HG02884 (cell line): ENCODE results near the gene URI1.
"Not testable (repeated sequence)": the region's sequence is repeated elsewhere in the genome, so short reads cannot be mapped to it uniquely, and the experiment has no call there.

Experiments
- ATAC-seq: cut with Tn5 transposase; IDR thresholded peaks from one replicate; pipeline ENCODE4 v1.9.1; 2021; ENCODE audit warnings: mild to moderate bottlenecking, moderate library complexity; ENCODE audit not compliant: unreplicated experiment

URI1 gene

DNA sequence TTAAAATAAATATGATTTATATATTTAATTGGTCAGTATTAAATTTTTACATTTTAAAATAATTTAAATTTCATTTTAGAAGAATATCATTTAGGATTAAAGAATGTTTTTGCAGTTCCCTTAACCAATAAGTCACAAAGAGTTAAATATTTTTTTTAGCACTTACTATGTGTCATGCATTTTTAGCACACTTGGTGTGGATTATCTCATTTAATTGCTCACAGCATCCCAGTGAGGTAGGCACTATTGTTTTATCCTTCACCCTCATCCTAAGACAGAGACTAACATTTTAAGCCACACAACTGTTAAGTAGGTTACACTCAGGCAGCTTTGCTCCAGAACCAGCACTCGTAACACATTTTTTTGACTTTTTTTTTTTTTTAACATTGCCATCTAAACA lies 78.2 kb downstream of the URI1 start:
- no peak for ATAC-seq

DNA sequence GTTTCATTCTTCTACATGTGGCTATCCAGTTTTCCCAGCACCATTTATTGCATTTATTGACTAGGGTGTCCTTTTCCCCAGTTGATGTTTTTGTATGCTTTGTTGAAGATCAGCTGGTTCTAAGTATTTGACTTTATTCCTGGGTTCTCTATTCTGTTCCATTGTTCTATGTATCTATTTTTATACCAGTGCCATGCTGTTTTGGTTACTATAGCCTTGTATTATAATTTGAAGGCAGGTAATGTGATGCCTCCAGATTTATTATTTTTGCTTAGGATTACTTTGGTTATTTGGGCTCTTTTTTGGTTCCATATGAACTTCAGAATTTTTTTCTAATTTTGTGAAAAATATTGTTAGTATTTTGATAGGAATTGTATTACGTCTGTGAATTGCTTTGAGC lies 80.6 kb downstream of the URI1 start:
- ATAC-seq = no peak

DNA sequence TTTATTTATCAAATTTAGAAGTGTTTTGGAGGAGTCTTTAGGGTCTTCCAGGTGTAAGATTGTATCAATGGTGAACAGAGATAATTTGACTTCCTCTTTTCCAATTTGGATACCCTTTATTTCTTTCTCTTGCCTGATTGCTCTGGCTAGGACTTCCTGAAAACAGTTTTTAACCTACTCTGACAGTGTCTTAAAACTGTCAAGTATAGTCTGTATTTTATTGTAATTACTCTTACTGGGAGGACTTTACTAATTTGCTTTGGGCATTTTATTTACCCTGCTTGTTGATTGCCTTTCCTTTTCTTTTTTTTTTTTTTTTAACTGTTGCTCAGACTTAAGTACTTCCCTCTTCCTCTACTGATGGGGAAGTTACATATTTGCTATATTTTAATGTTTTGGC lies 81.3 kb downstream of the URI1 start:
- ATAC-seq = no peak

DNA sequence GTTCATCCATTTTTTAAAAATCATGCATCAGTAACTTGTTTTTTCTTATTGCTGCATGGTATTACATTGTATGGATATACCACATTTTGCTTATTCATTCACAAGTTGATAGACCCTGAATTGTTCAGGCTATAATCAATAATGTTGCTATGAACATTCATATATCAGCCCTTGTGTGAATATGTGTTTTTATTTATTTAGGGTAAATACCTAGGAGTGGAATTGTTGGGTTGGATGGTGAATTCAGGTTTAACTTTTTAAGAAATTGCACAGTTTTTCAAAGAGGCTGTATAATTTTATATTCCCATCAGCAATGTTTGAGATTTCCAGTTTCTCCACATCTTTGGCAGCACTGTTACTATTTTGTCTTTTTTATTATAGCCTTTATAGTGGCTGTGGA lies 82.1 kb downstream of the URI1 start:
- no peak for ATAC-seq

DNA sequence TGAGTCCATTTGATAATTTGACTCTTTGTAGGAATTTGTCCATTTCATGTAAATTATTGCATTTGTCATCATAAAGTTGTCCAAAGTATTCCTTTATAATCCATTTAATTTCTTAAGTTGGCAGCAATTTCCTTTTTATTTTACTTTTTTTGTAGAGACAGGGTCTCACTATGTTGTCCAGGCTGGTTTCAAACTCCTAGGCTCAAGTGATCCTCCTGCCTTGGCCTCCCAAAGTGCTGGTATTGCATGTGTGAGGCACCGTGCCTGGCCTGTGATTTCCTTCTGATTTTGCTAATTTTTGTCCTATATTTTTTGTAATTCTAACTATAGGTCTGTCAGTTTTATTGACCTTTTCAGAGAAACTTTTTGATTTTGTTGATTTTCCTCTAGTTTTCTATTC lies 84.9 kb downstream of the URI1 start:
- ATAC-seq = no peak

DNA sequence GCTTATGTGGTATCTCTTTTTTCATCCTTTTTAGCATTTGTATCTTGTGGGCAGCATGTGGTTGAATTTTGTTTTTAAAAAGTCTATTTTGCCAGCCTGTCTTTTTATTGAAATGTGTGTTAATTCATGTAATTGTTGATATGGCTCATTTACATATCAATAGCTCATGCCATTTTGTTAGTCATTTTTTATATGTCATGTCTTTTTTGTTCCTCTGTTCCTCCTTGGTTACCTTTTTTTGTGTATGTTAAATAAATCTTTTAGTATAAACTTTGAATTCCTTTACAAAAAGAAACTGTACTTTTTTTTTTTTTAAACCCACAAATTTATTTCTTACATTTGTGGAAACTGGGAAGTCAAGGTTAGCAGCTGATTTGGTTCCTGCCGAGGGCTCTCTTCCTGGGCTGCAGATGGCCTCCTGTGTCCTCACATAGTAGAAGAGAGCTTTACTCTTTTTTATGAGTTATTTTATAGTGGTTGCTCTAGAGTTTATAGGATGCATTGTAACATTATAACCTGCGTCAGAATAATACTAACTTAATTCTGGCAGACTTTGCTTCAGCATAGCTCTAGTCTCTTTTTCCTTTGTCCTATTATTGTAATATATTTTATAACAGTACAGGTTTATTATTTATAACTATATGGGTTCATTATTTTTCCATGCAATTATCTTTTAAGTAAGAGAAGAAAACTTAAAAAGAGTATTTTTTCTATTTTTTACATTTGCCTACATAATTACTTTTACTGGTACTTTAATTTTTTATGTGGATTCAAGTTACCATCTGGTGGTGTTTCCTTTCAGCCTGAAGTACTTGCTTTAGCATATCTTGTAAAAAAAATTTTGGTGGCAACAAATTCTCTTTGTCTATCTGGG lies 86.3 kb downstream of the URI1 start:
- ATAC-seq = no peak

DNA sequence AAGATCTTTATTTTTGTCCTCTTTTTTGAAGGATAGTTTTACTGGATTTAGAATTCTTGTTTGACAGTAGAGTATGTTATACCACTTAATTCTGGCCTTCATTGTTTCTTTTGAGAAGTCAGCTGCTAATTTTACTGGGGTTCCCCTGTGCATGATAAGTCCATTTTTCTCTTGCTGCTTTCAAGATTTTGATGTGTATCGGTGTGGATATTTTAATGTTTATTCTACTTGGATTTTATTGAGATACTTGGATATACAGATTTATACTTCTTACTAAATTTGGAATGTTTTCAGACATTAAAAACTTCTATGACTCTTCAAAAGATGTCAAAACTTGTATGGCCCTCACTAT lies 86.9 kb downstream of the URI1 start:
- ATAC-seq = no peak

DNA sequence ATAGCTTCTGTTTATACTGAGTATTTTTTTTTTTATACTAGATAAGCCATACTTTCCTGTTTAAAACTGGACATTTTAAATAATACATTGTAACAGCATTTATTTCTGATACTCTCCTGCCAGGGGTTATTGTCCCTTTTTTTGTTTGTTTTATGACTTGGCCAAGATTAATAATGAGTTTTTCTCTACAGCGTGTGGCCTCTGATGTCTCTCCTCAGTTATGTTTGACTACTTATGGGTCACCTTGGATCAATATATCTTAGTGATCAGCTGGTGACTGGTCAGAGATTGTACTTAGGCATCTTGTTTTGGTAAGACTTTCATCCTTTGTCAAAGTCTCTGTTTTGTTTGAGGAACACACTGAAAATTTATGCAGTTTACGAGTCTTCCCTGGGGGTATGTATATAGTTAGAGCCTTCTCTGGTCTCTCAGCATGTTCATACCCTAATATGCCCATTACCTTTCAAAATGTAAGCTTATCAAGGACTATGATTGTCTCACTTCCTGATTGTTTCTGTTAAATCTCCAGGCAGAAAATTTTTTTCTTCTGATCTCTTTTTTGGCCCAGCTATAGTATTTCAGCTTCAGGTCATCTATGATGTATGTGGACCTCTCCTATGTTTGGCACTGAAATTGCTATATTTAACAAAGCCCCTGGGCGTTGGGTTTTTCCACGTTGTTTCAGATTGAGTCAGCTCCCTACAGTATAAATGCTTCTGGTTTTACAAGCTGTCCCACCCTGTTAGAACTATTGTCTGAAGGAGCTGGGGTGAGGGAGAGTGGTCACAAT lies 87.9 kb downstream of the URI1 start:
- peak; percentile 88 for ATAC-seq

DNA sequence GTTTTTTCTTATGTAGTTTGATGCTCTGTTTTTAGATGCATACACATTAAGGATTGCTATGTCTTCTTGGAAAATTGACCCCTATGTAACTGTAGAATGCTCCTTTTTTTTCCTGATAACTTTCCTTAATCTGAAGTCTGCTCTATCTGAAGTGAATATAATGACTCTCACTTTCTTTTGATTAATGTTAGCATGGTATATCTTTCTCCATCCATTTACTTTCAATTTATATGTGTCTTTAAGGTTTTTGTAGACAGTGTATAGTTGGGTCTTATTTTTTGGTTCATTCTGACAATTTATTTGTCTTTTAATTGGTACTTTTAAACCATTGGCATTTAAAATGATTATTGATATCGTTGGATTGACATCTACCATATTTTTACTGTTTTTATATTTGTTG lies 92.3 kb downstream of the URI1 start:
- ATAC-seq = no peak

DNA sequence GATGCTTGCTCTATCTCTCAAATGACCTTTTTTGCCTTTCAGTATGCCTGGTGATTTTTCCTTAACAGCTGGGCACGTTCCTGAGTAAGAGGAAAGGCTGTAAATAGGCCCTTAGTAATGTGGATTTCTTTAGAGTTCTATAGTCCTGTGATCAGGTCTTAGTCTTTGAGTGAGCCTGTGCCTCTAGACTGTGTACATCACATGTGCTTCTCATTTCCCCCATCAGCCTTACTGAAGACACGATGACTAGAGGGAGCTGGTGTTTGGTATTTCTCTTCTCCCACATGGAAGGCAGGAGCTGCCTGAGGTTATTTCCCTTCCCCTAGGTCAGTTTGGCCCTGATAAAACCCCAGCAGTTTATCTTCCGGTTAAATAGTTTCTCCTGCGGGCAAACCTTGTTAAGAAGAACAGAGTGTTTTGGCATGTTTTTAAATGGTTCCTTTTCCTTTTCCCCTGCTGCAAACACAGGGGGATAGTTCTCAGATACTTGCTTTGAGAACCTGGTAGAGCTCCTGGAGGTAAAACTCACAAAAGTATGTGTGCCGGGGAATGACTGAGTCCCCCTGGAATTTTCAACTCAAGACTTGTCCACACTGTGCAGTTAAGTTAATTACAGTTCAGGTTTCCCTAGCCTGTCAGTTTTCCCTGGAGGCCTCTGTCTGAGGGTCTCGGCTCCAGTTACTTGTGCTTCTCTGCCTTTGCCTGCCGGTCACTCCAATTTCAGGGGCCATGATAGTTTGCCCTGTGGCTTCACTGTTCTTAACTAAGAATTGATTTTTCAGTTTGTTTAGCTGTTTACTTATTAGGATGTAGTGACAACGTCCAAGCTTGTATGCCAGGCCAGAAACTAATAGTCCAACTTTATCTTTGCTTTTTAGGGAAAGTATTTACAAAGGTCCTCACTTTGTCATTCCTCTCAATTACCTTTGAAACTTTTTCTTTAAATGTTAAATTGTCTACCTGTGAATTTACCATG lies 94.4 kb downstream of the URI1 start:
- no peak for ATAC-seq

DNA sequence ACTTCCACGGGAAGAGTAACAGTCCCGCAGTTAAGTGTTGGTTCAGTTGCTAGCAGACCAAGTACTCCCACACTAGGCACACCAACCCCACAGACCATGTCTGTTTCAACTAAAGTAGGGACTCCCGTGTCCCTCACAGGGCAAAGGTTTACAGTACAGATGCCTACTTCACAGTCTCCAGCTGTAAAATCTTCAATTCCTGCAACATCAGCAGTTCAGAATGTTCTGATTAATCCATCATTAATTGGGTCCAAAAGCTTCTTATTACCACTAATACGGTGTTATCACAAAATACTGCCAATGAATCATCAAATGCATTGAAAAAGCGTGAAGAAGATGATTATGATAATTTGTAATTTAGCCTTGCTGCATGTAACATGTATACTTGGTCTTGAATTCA lies 95.8 kb downstream of the URI1 start:
- no peak for ATAC-seq

DNA sequence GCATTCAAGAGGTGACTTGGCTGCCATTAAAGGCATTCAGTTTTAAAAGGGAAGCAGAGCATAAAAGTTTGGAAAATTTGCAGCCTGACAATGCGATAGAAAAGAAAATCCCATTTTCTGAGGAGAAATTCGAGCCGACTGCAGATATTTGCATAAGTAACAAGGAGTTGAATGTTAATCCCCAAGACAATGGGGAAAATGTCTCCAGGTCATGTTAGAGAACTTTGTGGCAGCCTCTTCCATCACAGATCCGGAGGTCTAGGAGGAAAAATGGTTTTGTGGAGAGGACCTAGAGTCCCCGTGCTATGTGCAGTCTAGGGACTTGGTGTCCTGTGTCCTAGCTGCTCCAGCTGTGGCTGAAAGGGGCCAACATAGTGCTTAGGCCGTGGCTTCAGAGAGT lies 99.9 kb downstream of the URI1 start:
- not testable (repeated sequence) for ATAC-seq

DNA sequence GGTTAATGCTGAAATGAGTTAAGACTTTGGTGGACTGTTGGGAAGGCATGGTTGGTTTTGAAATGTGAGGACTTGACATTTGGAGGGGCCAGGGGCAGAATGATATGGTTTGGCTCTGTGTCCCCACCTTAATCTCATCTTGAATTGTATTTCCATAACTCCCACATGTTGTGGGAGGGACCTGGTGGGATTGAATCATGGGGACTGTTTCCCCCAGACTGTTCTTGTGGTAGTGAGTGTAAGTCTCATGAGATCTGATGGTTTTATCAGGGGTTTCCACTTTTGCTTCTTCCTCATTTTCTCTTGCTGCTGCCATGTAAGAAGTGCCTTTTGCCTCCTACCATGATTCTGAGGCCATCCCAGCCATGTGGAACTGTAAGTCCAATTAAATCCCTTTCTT lies 101.0 kb downstream of the URI1 start:
- not testable (repeated sequence) for ATAC-seq

DNA sequence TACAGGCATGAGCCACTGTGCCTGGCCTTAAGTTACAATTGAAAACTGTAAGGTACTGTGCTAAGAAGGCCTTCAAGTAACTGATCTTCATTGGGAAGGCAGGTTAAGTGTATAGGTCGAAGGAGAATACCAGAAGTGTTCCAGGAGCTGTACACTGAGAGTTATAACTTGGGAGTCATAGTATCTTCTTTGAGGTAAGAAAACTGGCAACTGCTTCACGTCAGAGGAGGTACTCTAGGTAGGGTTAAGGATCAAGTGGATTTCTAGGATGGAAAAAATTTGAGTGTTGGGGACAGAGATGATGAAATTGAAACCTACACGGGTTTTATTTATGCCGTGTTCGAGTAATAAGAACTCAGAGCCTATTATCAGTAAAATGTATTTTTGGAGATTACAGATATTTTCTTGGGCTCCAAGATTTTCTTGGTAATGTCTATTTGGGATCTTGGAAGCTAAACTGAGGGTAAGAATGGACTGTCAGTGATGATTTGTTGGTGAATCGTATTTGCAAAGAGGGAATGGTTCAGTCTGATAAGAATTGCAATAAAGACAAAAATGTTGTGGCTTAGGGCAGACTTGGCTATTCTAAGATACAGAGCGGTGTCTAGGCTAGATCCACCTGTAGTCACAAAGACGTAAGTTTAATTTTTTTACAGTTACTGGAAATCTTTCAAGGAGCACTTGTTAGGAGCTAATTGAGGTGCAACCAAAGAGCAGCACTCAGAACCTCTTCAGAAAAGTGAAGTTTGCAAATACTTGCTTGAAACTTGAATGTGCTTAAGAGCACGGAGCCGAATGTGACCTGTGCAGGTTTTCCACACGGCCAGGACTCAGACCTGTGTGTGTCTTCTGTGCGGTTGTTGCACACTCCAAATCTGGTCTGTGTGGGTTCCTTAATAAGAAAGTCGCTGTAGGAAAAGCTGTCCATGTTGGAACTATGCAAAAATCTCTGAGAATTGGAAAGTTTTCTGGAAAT lies 102.5 kb downstream of the URI1 start:
- ATAC-seq = no peak

DNA sequence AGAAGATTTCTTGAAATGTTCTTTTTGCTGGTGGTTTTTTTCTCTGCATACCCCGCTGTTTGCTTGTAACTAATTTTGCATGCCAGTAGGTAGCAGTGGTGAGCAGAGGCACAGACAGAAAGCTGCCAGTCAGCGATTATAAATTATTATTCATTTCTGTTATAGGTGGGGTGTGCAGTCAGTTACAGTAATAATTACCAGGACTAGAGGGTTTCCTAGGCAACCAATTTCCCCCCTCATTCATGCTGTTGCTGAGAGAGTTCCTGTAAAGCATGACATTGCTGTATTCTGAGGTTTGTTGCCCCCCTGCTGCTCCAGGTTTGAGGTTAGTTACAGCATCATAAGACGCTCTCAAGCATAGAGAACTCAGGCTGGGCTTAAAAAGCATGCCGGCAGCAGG lies 104.5 kb downstream of the URI1 start:
- no peak for ATAC-seq

DNA sequence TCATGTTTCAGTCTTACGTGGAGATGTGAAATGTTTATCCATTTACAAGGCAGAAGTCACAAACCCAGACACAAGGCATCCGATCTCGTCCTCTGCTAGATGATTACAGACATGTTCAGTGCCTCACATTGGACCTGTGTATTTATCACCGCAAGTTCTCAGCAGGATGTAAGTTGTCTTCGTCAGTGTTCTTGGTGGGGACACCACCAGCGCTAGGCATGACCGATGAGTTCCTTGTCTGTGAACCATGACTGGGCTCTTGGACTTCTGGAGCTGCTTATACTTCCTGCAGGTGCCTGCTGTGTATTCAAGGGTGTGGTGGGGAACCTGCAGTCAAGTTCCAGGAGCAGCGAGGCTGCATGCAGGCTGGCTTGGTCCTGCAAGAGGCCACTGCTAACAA lies 105.4 kb downstream of the URI1 start:
- ATAC-seq = no peak

DNA sequence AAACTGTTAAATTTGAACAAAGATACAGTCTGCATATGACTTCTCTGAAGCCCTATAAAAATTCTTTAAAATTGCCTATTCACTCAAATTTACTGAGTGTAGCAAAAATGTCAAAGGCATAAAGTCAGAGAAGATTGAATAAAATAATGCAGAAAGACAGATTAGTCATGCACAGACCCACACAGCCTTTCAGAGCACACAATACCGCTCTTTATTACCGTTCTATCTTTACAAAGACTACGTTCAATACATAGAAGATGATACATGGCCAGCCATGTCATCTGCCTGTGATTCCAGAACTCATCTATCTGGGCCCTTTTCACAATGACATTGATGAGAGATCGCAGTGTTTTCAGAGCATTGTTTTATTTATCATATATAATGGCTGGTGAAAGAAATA lies 107.2 kb downstream of the URI1 start:
- ATAC-seq = no peak

DNA sequence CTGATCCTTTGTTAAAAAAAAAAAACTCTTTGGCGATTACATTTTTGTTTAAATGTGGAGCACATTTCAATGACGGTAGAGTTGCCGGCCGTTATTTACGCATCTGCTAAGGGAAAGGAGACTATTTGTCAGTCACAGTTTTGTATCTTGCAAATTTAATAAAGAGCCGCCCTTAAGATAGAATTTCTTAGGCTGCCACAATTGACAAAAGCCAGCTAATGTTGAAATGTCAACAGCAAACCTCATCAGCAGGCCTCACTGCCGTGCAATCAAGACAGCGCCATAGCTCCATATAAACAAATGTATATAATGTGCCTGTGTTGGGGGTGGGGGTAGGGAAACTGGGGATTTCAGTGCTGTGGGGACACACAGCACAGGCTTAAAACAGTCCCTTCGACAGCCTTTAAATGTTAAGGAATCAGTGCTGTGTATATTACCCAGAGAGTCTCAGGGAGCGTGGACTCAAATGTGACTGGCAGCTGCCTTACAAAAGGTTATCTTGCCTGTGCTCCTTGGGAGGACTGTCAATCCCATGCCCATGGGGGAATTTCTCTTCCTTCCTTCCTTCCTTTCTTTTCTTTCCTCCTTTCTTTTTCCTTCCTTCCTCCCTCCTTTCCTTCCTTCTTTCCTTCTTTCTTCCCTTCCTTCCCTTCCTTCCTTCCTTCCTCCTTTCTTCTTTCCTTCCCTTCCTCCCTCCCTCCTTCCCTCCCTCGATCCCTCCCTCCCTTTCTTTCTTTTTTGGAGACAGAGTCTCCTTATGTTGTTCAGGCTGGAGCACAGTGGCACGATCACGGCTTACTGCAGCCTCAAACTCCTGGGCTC lies 108.0 kb downstream of the URI1 start:
- ATAC-seq = no peak
